Stimulated activated CD8-positive, alpha-beta memory T cell treated with anti-CD3 and anti-CD28 coated beads, Interleukin-12 subunit alpha, Interleukin-12 subunit beta, amount 100 ng/mL, for 4 hours (primary cell): ENCODE data around the gene PPP2R2D.
"Not testable (repeated sequence)": the region's sequence is repeated elsewhere in the genome, so short reads cannot be mapped to it uniquely, and the experiment has no call there.

ENCODE experiments used
- DNase-seq: peaks from one replicate; pipeline ENCODE4 v3.0.0-alpha.2; 2020; ENCODE audit warnings: low read depth

The PPP2R2D gene

GRCh38 chr10:131949041-131949862 lies 48.4 kb downstream of the PPP2R2D start:
- no peak for DNase-seq

GRCh38 chr10:131949908-131950307 lies 49.1 kb downstream of the PPP2R2D start:
- not testable (repeated sequence) for DNase-seq

- DNase-seq = no peak
These were observed 53.7 kb downstream of the PPP2R2D start for GRCh38 chr10:131954356-131954965.

- no peak for DNase-seq
These were observed 55.0 kb downstream of the PPP2R2D start for GRCh38 chr10:131955591-131956340.

GRCh38 chr10:131959841-131960240 lies 59.0 kb downstream of the PPP2R2D start:
- DNase-seq = no peak

GRCh38 chr10:131960631-131961046 lies 59.8 kb downstream of the PPP2R2D start:
- DNase-seq = no peak

- DNase-seq = no peak
These were observed 60.4 kb downstream of the PPP2R2D start for GRCh38 chr10:131961047-131961776.

- DNase-seq = no peak
These were observed 61.2 kb downstream of the PPP2R2D start for GRCh38 chr10:131961777-131962662.

- no peak for DNase-seq
These were observed 62.5 kb downstream of the PPP2R2D start for GRCh38 chr10:131963350-131963749.

- no peak for DNase-seq
These were observed 63.0 kb downstream of the PPP2R2D start for GRCh38 chr10:131963811-131964210.

GRCh38 chr10:131964298-131964697 lies 63.5 kb downstream of the PPP2R2D start:
- DNase-seq = no peak

- no peak for DNase-seq
These were observed 68.1 kb downstream of the PPP2R2D start for GRCh38 chr10:131968949-131969348.

- no peak for DNase-seq
These were observed 70.1 kb downstream of the PPP2R2D start for GRCh38 chr10:131970946-131971345.

- no peak for DNase-seq
These were observed 70.8 kb downstream of the PPP2R2D start for GRCh38 chr10:131971591-131971990.

GRCh38 chr10:131972474-131973071 lies 71.8 kb downstream of the PPP2R2D start:
- no peak for DNase-seq

- DNase-seq = no peak
These were observed 72.5 kb downstream of the PPP2R2D start for GRCh38 chr10:131973160-131973951.

GRCh38 chr10:131974034-131974817 lies 73.4 kb downstream of the PPP2R2D start:
- DNase-seq = no peak

GRCh38 chr10:131975003-131975402 lies 74.2 kb downstream of the PPP2R2D start:
- DNase-seq = no peak

GRCh38 chr10:131975796-131976195 lies 75.0 kb downstream of the PPP2R2D start:
- no peak for DNase-seq
